GM19351 (cell line): ENCODE measurements around the gene RAD54L.
"Not testable (repeated sequence)": the region's sequence is repeated elsewhere in the genome, so short reads cannot be mapped to it uniquely, and the experiment has no call there.

ENCODE experiments used
- ATAC-seq: cut with Tn5 transposase; IDR thresholded peaks from one replicate; pipeline ENCODE4 v1.9.1; 2021; ENCODE audit warnings: mild to moderate bottlenecking, moderate library complexity; ENCODE audit not compliant: unreplicated experiment

Gene RAD54L

GRCh38 chr1:46317323-46317722, 69.8 kb downstream of the RAD54L start:
- ATAC-seq, result no peak

DNA sequence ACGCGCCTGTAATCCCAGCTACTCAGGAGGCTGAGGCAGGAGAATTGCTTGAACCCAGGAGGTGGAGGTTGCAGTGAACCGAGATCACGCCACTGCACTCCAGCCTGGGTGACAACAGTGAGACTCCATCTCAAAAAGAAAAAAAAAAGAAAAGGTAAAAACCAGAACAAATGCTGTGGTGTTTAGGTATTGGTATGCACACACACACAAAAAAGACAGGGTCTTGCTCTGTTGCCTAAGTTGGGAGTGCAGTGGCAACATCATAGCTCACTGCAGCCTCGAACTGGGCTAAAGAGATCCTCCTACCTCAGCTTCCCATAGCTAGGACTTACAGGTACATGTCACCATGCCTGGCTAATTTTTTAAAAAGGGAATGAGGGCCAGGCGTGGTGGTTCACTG, 71.7 kb downstream of the RAD54L start:
- not testable (repeated sequence) for ATAC-seq

GRCh38 chr1:46319960-46320914, 72.7 kb downstream of the RAD54L start:
- not testable (repeated sequence) for ATAC-seq

- ATAC-seq, result not testable (repeated sequence)
Observed at GRCh38 chr1:46322191-46322590, 74.6 kb downstream of the RAD54L start.

DNA sequence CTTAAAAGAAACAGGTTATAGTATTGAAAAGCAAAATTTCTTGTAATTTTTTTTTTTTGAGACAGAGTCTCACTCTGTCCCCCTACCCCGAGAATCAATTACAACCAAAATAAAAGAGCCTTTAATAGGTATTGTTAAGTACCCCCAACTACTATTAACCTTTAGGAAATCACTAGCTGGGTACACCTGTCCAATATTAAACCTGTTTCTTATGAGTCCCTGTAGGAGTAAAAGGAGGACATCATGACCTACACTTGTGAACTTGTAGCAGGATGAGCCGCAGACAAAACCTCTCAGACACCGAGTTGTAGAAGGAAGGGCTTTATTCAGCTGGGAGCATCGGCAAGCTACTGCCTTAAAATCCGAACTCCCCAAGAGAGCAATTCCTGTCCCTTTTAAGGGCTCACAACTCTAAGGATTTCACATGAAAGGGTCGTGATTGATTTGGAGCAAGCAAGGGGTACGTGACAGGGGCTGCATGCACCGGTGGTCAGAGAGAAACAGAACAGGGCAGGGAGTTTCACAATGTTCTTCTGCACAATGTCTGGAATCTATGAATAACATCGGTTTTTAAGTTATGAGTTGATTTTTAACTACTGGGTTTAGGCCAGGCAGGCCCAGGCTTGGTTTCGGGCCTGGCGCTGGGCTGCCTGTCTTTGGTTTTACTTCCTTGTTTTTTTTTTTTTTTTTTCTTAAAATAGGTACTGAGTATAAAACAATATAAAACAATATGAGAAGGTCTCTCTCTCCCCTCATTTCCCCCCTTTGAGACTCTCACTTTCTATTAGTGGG, 77.9 kb downstream of the RAD54L start:
- peak; percentile 48 for ATAC-seq
